Endothelial cell (in vitro differentiated cells): Measurements from ENCODE around the gene FBXL17. TPM values are rescaled to one million over a fixed set of nuclear protein-coding genes. Genes with fewer than 3 reads are reported as not detected.

Source experiments
- DNase-seq: peaks from one replicate; pipeline ENCODE4 v3.0.0; 2021; ENCODE audit warnings: low spot score
- H3K27ac Mint-ChIP-seq: one replicate; pipeline ENCODE4 v1.8.0; 2021; ENCODE audit warnings: mixed read lengths, inconsistent platforms; ENCODE audit not compliant: unreplicated experiment
- H3K27me3 Mint-ChIP-seq: one replicate; pipeline ENCODE4 v1.8.0; 2021; ENCODE audit warnings: mild to moderate bottlenecking, moderate library complexity, mixed read lengths, inconsistent platforms; ENCODE audit not compliant: unreplicated experiment
- H3K36me3 Mint-ChIP-seq: one replicate; pipeline ENCODE4 v1.8.0; 2021; ENCODE audit warnings: mild to moderate bottlenecking, low read depth, mixed read lengths, inconsistent platforms; ENCODE audit not compliant: unreplicated experiment
- H3K4me1 Mint-ChIP-seq: one replicate; pipeline ENCODE4 v1.8.0; 2021; ENCODE audit warnings: mild to moderate bottlenecking, mixed read lengths, inconsistent platforms; ENCODE audit not compliant: unreplicated experiment
- H3K4me3 Mint-ChIP-seq: one replicate; pipeline ENCODE4 v1.8.0; 2021; ENCODE audit warnings: mild to moderate bottlenecking, mixed read lengths, inconsistent platforms; ENCODE audit not compliant: unreplicated experiment
- H3K9me3 Mint-ChIP-seq: one replicate; pipeline ENCODE4 v1.8.0; 2021; ENCODE audit warnings: mixed read lengths, inconsistent platforms; ENCODE audit not compliant: unreplicated experiment
- total RNA-seq: library from RNA; stranded (reverse); fragmentation: NEBNext Ultra II Directional; extraction: Animal tissue kit (Norgen Biotek cat#: 25700); gene quantifications from one replicate; pipeline ENCODE4 v1.2.1, GENCODE V29; 2021; ENCODE audit not compliant: unreplicated experiment
- TF ChIP-seq, protein P1 (sequence below): fragments of 200-600 bp; sonication (generic); IDR thresholded peaks from one replicate; pipeline ENCODE4 v1.5.0; 2021; ENCODE audit warnings: antibody characterized with exemption; ENCODE audit not compliant: unreplicated experiment

Gene FBXL17
- total RNA-seq, 1 donor from 2014 or later: 14.9 TPM

DNA sequence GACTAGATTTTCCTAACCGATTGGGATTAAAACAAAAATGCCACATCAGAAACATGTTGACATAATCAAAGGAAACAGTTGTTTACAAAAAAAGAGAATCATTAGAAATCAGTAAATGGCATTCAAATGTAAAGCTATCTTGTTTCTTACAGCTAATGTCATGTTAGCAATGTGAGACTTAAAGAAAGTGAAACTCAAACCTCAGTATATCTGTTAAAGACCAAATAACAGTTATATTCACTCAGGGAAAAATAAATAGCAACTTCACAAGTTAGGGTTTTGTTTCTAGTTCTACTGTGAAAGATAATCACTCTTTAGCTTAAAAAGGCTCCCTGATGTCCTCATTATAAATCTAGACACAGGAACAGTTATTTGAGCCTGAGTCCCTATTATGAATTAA, 521.9 kb downstream of the FBXL17 start:
- Mint-ChIP-seq H3K4me3 (no peak overlapping the region), H3K4me1 (no peaks in the 10 kb centered on the region), H3K27ac (no peak overlapping the region), H3K9me3 (no peaks in the 10 kb centered on the region), H3K27me3 (peaks cover 2% of the 10 kb centered on the region), H3K36me3 (no peaks in the 10 kb centered on the region)
- DNase-seq: no peak
- TF ChIP-seq, protein P1, sequence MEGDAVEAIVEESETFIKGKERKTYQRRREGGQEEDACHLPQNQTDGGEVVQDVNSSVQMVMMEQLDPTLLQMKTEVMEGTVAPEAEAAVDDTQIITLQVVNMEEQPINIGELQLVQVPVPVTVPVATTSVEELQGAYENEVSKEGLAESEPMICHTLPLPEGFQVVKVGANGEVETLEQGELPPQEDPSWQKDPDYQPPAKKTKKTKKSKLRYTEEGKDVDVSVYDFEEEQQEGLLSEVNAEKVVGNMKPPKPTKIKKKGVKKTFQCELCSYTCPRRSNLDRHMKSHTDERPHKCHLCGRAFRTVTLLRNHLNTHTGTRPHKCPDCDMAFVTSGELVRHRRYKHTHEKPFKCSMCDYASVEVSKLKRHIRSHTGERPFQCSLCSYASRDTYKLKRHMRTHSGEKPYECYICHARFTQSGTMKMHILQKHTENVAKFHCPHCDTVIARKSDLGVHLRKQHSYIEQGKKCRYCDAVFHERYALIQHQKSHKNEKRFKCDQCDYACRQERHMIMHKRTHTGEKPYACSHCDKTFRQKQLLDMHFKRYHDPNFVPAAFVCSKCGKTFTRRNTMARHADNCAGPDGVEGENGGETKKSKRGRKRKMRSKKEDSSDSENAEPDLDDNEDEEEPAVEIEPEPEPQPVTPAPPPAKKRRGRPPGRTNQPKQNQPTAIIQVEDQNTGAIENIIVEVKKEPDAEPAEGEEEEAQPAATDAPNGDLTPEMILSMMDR: no peak

DNA sequence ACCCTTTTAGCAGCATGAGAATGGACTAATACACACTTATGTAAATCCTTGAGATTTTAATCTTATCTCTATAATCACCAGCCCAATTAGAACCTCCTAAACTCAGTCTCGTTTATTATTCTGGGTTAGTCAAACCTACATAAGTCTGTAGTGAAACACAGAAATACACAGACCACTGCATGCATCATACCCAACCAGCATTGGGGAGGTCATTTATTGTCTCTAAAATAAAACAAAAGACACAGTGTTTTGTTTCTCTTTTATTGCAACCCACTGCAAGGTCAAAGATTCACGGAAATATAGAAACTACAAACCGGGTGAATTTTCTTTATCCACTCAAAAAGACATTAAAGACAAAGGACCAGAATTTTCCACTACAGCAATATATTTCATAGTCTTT, 523.1 kb downstream of the FBXL17 start:
- TF ChIP-seq, protein P1: no peak
- DNase-seq: no peak
- peaks cover 2% of the 10 kb centered on the region for H3K27me3 Mint-ChIP-seq
- H3K9me3 Mint-ChIP-seq: no peaks in the 10 kb centered on the region
- no peaks in the 10 kb centered on the region for H3K36me3 Mint-ChIP-seq
- H3K27ac Mint-ChIP-seq: no peak overlapping the region
- H3K4me3 Mint-ChIP-seq: no peak overlapping the region
- no peaks in the 10 kb centered on the region for H3K4me1 Mint-ChIP-seq

DNA sequence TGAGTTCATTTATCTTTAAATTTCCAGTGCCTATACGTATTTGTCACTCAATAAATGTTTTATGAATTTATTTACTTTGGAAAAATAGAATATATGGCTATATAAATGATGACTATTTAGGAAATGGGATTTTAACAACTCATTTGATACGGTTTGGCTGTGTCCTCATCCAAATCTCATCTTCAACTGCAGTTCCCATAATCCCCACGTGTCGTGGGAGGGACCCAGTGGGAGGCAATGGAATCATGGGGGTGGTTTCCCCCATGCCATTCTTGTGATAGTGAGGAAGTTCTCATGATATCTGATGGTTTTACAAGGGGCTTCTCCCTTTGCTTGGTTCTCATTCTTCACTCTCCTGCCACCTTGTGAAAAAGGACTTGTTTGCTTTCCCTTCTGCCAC, 523.6 kb downstream of the FBXL17 start:
- TF ChIP-seq, protein P1: no peak
- Mint-ChIP-seq H3K9me3 (no peaks in the 10 kb centered on the region), H3K4me1 (no peaks in the 10 kb centered on the region), H3K27me3 (peaks cover 2% of the 10 kb centered on the region), H3K4me3 (no peak overlapping the region), H3K36me3 (no peaks in the 10 kb centered on the region), H3K27ac (no peak overlapping the region)
- no peak for DNase-seq

DNA sequence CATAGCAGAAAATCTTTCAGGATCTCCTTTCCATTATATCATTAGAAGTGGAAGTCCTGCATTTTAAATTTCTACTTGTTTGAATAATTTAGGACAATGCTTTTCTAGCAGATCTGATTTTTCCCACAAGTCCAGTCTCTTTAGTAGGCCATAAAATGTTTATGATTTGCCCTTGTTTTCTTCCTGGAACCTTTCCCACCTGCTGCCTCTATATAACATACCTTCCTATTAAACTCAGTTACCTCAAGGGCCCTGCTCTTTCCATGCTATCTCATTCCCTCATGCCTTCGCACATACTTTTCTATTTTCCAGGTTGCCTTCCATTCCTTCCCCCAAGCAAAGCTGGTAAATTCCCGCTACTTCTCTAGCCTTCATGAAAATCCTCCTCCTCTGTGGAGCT, 524.1 kb downstream of the FBXL17 start:
- no peaks in the 10 kb centered on the region for H3K36me3 Mint-ChIP-seq
- no peaks in the 10 kb centered on the region for H3K4me1 Mint-ChIP-seq
- H3K4me3 Mint-ChIP-seq: no peak overlapping the region
- TF ChIP-seq, protein P1: no peak
- DNase-seq: no peak
- no peak overlapping the region for H3K27ac Mint-ChIP-seq
- no peaks in the 10 kb centered on the region for H3K27me3 Mint-ChIP-seq
- H3K9me3 Mint-ChIP-seq: no peaks in the 10 kb centered on the region

- Mint-ChIP-seq H3K27me3 (no peaks in the 10 kb centered on the region), H3K4me1 (no peaks in the 10 kb centered on the region), H3K9me3 (no peaks in the 10 kb centered on the region), H3K27ac (no peak overlapping the region), H3K36me3 (no peaks in the 10 kb centered on the region), H3K4me3 (no peak overlapping the region)
- DNase-seq: no peak
- TF ChIP-seq, protein P1: no peak
These were observed 526.7 kb downstream of the FBXL17 start for GRCh38 chr5:107855171-107855570.
